Stomach (tissue), 4 donors: ENCODE results near the gene CEP76.

Experiments used
- EP300 ChIP-seq: sonication (generic); formaldehyde crosslinking; IDR thresholded peaks from one replicate; pipeline ENCODE4 v1.6.1; 2017; ENCODE audit warnings: antibody characterized with exemption
- POLR2AphosphoS5 ChIP-seq, 3 donors: sonication (generic); formaldehyde crosslinking; IDR thresholded peaks; one replicate each; pipeline ENCODE4 v1.6.1; 2016; ENCODE audit warnings: antibody characterized with exemption in 3 of 3
- TF ChIP-seq, protein P1 (sequence below), 7 experiments: fragments of 450-650 bp in 4 of 7; fragments of 200-600 bp in 3 of 7; sonication (generic) in 3 of 7; IDR thresholded peaks; one replicate each; pipeline ENCODE4 v1.5.1; 2016 to 2019; ENCODE audit warnings: antibody characterized with exemption in 7 of 7, control low read depth in 2 of 7, mild to moderate bottlenecking in 1 of 7

DNA sequence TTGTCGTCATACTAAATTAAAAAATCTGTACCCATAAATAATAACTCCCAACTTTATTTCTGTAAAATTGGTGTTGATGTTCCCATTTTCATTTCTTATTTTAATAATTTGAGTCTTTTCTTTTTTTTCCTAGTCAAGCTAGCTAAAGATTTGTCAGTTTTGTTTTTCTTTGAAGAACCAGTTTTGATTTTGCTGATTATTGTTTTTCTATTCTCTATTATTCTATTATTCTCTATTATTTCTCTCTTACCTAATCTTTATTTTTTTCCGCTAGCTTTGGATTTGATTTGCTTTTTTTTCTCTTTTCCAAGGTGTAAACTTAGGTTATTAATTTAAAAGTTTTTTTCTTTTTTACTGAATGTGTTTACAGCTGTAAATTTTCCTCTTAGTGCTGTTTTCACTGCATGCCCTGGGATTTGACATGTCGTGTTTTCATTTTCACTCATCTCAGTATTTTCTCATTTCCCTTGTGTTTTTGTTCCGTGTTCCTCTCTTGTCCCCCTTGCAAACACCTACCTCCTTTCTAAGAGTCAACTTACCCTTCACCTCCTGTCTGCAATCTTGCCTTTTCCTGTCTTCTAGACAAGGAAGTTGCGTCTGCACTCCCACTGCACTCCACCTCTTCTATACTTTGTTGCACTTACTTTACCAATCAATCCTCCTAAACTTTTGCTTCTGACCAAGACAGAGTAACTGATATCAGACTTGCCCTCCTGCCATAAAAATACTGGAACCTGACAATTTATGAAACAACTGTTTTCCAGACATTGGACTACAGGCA is 19.2 kb upstream of the CEP76 start:
- TF ChIP-seq POLR2AphosphoS5 (IDR thresholded peaks at IDR 0.05): no peak
- TF ChIP-seq, protein P1, sequence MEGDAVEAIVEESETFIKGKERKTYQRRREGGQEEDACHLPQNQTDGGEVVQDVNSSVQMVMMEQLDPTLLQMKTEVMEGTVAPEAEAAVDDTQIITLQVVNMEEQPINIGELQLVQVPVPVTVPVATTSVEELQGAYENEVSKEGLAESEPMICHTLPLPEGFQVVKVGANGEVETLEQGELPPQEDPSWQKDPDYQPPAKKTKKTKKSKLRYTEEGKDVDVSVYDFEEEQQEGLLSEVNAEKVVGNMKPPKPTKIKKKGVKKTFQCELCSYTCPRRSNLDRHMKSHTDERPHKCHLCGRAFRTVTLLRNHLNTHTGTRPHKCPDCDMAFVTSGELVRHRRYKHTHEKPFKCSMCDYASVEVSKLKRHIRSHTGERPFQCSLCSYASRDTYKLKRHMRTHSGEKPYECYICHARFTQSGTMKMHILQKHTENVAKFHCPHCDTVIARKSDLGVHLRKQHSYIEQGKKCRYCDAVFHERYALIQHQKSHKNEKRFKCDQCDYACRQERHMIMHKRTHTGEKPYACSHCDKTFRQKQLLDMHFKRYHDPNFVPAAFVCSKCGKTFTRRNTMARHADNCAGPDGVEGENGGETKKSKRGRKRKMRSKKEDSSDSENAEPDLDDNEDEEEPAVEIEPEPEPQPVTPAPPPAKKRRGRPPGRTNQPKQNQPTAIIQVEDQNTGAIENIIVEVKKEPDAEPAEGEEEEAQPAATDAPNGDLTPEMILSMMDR (IDR thresholded peaks at IDR 0.05): no peak
- no peak for TF ChIP-seq EP300
